Activated CD4-positive, alpha-beta T cell treated with anti-CD3 and anti-CD28 coated beads for 36 hours (primary cell): ENCODE results near the gene FUT2. TPM values are rescaled to one million over a fixed set of nuclear protein-coding genes. Genes with fewer than 3 reads are reported as not detected.
"Not testable (repeated sequence)": the region's sequence is repeated elsewhere in the genome, so short reads cannot be mapped to it uniquely, and the experiment has no call there.

Experiments
- ATAC-seq: fragments of 200-7000 bp; cut with Tn5 transposase; one replicate; pipeline ENCODE4 v1.10.0; 2021; ENCODE audit warnings: mild to moderate bottlenecking, moderate library complexity
- CTCF ChIA-PET: fragments of 350-600 bp; sonication (Branson Sonifier 250); formaldehyde crosslinking; loops from one replicate; lab custom pipeline; 2021; ENCODE audit warnings: antibody characterized with exemption; lab: Charles Lee
- POLR2A ChIA-PET: fragments of 350-600 bp; sonication (Branson Sonifier 250); formaldehyde crosslinking; loops from one replicate; lab custom pipeline; 2021; ENCODE audit warnings: antibody characterized with exemption, inconsistent platforms; lab: Charles Lee
- DNase-seq: peaks from one replicate; pipeline ENCODE4 v3.0.0-alpha.2; 2020
- H3K27ac Mint-ChIP-seq: one replicate; pipeline ENCODE4 v1.8.0; 2021; ENCODE audit warnings: mixed read lengths
- H3K27me3 Mint-ChIP-seq: one replicate; pipeline ENCODE4 v1.8.0; 2021; ENCODE audit warnings: mixed read lengths
- H3K36me3 Mint-ChIP-seq: one replicate; pipeline ENCODE4 v1.8.0; 2021; ENCODE audit warnings: low read depth, mixed read lengths
- H3K4me1 Mint-ChIP-seq: one replicate; pipeline ENCODE4 v1.8.0; 2021; ENCODE audit warnings: mixed read lengths
- H3K4me3 Mint-ChIP-seq: one replicate; pipeline ENCODE4 v1.8.0; 2021; ENCODE audit warnings: mild to moderate bottlenecking, moderate library complexity, mixed read lengths
- H3K9me3 Mint-ChIP-seq: one replicate; pipeline ENCODE4 v1.8.0; 2021; ENCODE audit warnings: low read depth, mixed read lengths
- intact Hi-C, 2 experiments: fragments of 100-400 bp; cut with DNase I in 1 of 2; cut with micrococcal nuclease in 1 of 2; formaldehyde crosslinking; loops; one replicate each; pipeline versions ENCODE4 v1.14.2 to v1.15.1; 2022 to 2024; cut with DNase I, micrococcal nuclease
- total RNA-seq, 2 experiments: library from RNA; stranded (reverse); gene quantifications; one replicate each; pipeline ENCODE4 v1.2.3, GENCODE V29; 2021

Gene FUT2
- total RNA-seq, 2 experiments from 2014 or later, result not detected

- CTCF ChIA-PET, result no interaction called here
- Mint-ChIP-seq H3K4me1 (no peaks in the 10 kb centered on the region), H3K9me3 (no peaks in the 10 kb centered on the region), H3K27ac (no peak overlapping the region), H3K27me3 (no peaks in the 10 kb centered on the region), H3K36me3 (no peaks in the 10 kb centered on the region), H3K4me3 (no peak overlapping the region)
- DNase-seq (no peak), ATAC-seq (no peak)
- intact Hi-C loops, result no loop called here
- POLR2A ChIA-PET, result no interaction called here
These were observed 15.2 kb upstream of the FUT2 start for GRCh38 chr19:48680436-48681126.

- CTCF ChIA-PET, result no interaction called here
- Mint-ChIP-seq H3K4me3 (no peak overlapping the region), H3K9me3 (no peaks in the 10 kb centered on the region), H3K27ac (no peak overlapping the region), H3K36me3 (no peaks in the 10 kb centered on the region), H3K4me1 (no peaks in the 10 kb centered on the region), H3K27me3 (no peaks in the 10 kb centered on the region)
- ATAC-seq (peak; percentile 53), DNase-seq (no peak)
- POLR2A ChIA-PET, result no interaction called here
- intact Hi-C loops, result no loop called here
These were observed 14.7 kb upstream of the FUT2 start for GRCh38 chr19:48681127-48681470.

GRCh38 chr19:48683349-48683748 lies 12.4 kb upstream of the FUT2 start:
- Mint-ChIP-seq H3K27ac (no peak overlapping the region), H3K9me3 (no peaks in the 10 kb centered on the region), H3K36me3 (no peaks in the 10 kb centered on the region), H3K4me3 (no peak overlapping the region), H3K27me3 (no peaks in the 10 kb centered on the region), H3K4me1 (no peaks in the 10 kb centered on the region)
- ATAC-seq, result no peak
- ChIA-PET CTCF (interaction anchor here (1.4 to 1.8 kb wide), 2 partner anchors 8 to 13 kb away, joined by 3 to 4 read pairs; partner anchors contain the start of gene FUT2), POLR2A (no interaction called here)
- intact Hi-C loops, result no loop called here
- peak; percentile 38 for DNase-seq

- no peaks in the 10 kb centered on the region for H3K4me1 Mint-ChIP-seq
- no peaks in the 10 kb centered on the region for H3K9me3 Mint-ChIP-seq
- DNase-seq, result no peak
- no peak overlapping the region for H3K4me3 Mint-ChIP-seq
- H3K27me3 Mint-ChIP-seq, result no peaks in the 10 kb centered on the region
- ChIA-PET CTCF (no interaction called here), POLR2A (no interaction called here)
- no peak overlapping the region for H3K27ac Mint-ChIP-seq
- ATAC-seq, result no peak
- H3K36me3 Mint-ChIP-seq, result no peaks in the 10 kb centered on the region
- intact Hi-C loops, result no loop called here
These were observed 10.2 kb upstream of the FUT2 start for GRCh38 chr19:48685583-48685982.

- intact Hi-C loops, result no loop called here
- Mint-ChIP-seq H3K27ac (no peak overlapping the region), H3K27me3 (no peaks in the 10 kb centered on the region), H3K4me3 (no peak overlapping the region), H3K4me1 (no peaks in the 10 kb centered on the region), H3K36me3 (no peaks in the 10 kb centered on the region), H3K9me3 (no peaks in the 10 kb centered on the region)
- ATAC-seq (no peak), DNase-seq (no peak)
- POLR2A ChIA-PET, result no interaction called here
- CTCF ChIA-PET, result no interaction called here
These were observed 9.7 kb upstream of the FUT2 start for GRCh38 chr19:48686088-48686487.

- H3K27me3 Mint-ChIP-seq, H3K36me3 Mint-ChIP-seq, ATAC-seq, POLR2A ChIA-PET, intact Hi-C loops, H3K4me3 Mint-ChIP-seq, H3K4me1 Mint-ChIP-seq, H3K27ac Mint-ChIP-seq, DNase-seq, CTCF ChIA-PET, H3K9me3 Mint-ChIP-seq: not testable (repeated sequence)
These were observed 9.1 kb upstream of the FUT2 start for GRCh38 chr19:48686637-48687036.

GRCh38 chr19:48687776-48688175 lies 8.0 kb upstream of the FUT2 start:
- Mint-ChIP-seq H3K4me1 (no peaks in the 10 kb centered on the region), H3K4me3 (no peak overlapping the region), H3K27ac (no peak overlapping the region), H3K27me3 (no peaks in the 10 kb centered on the region), H3K36me3 (no peaks in the 10 kb centered on the region), H3K9me3 (no peaks in the 10 kb centered on the region)
- ChIA-PET CTCF (interaction anchor here (1.1 kb wide), 1 partner anchor 10 kb away, joined by 4 read pairs; no protein-coding TSS in a partner anchor), POLR2A (no interaction called here)
- intact Hi-C loops, result no loop called here
- DNase-seq, result no peak
- ATAC-seq, result no peak

- H3K4me1 Mint-ChIP-seq, result no peaks in the 10 kb centered on the region
- ATAC-seq, result no peak
- no peaks in the 10 kb centered on the region for H3K9me3 Mint-ChIP-seq
- DNase-seq, result no peak
- no peak overlapping the region for H3K4me3 Mint-ChIP-seq
- POLR2A ChIA-PET, result interaction anchor here (0.6 kb wide), 1 partner anchor 81 kb away, joined by 4 read pairs; no protein-coding TSS in a partner anchor
- CTCF ChIA-PET, result interaction anchor here (0.6 kb wide), 1 partner anchor 509 kb away, joined by 3 read pairs; no protein-coding TSS in a partner anchor
- no peaks in the 10 kb centered on the region for H3K36me3 Mint-ChIP-seq
- H3K27ac Mint-ChIP-seq, result no peak overlapping the region
- intact Hi-C loops, result no loop called here
- H3K27me3 Mint-ChIP-seq, result no peaks in the 10 kb centered on the region
These were observed 6.3 kb upstream of the FUT2 start for GRCh38 chr19:48689449-48689848.

- H3K9me3 Mint-ChIP-seq, H3K4me3 Mint-ChIP-seq, POLR2A ChIA-PET, H3K36me3 Mint-ChIP-seq, intact Hi-C loops, H3K27me3 Mint-ChIP-seq, ATAC-seq, DNase-seq, H3K27ac Mint-ChIP-seq, CTCF ChIA-PET: not testable (repeated sequence)
- peaks cover 10% of the 10 kb centered on the region for H3K4me1 Mint-ChIP-seq
These were observed 2.1 kb upstream of the FUT2 start for GRCh38 chr19:48693629-48694028.

- DNase-seq (no peak), ATAC-seq (peak; percentile 49)
- POLR2A ChIA-PET, result interaction anchor here (0.5 to 0.7 kb wide), 2 partner anchors 17 to 387 kb away, joined by 3 to 4 read pairs; no protein-coding TSS in a partner anchor
- Mint-ChIP-seq H3K4me3 (no peak overlapping the region), H3K4me1 (peaks cover 10% of the 10 kb centered on the region), H3K9me3 (no peaks in the 10 kb centered on the region), H3K27me3 (peaks cover 11% of the 10 kb centered on the region), H3K27ac (no peak overlapping the region), H3K36me3 (peaks cover 5% of the 10 kb centered on the region)
- CTCF ChIA-PET, result interaction anchor here (0.6 to 1.0 kb wide), 5 partner anchors 13 to 729 kb away, joined by 3 to 4 read pairs (median 3); partner anchors contain the start of gene GFY
- intact Hi-C loops, result no loop called here
These were observed 711 bp downstream of the FUT2 start for GRCh38 chr19:48696353-48697010.

GRCh38 chr19:48698046-48698445 lies 2.3 kb downstream of the FUT2 start:
- Mint-ChIP-seq H3K27me3 (peaks cover 11% of the 10 kb centered on the region), H3K27ac (no peak overlapping the region), H3K36me3 (peaks cover 8% of the 10 kb centered on the region), H3K4me3 (no peak overlapping the region), H3K4me1 (peaks cover 10% of the 10 kb centered on the region), H3K9me3 (no peaks in the 10 kb centered on the region)
- ATAC-seq (peak; percentile 33), DNase-seq (no peak)
- ChIA-PET CTCF (no interaction called here), POLR2A (no interaction called here)
- intact Hi-C loops, result no loop called here

- no peak overlapping the region for H3K4me3 Mint-ChIP-seq
- no peak for DNase-seq
- peaks cover 11% of the 10 kb centered on the region for H3K36me3 Mint-ChIP-seq
- peaks cover 6% of the 10 kb centered on the region for H3K27me3 Mint-ChIP-seq
- no peak overlapping the region for H3K27ac Mint-ChIP-seq
- POLR2A ChIA-PET, result no interaction called here
- ATAC-seq, result no peak
- CTCF ChIA-PET, result no interaction called here
- no peaks in the 10 kb centered on the region for H3K4me1 Mint-ChIP-seq
- intact Hi-C loops, result no loop called here
- H3K9me3 Mint-ChIP-seq, result no peaks in the 10 kb centered on the region
These were observed 6.9 kb downstream of the FUT2 start for GRCh38 chr19:48702701-48703100.
